GM19372 (cell line): ENCODE results near the gene CYP46A1.

ENCODE experiments used
- ATAC-seq: cut with Tn5 transposase; IDR thresholded peaks from one replicate; pipeline ENCODE4 v1.9.1; 2021; ENCODE audit warnings: mild to moderate bottlenecking, low read depth, moderate library complexity; ENCODE audit not compliant: unreplicated experiment

The CYP46A1 gene

GRCh38 chr14:99737956-99738667, 54.0 kb downstream of the CYP46A1 start:
- no peak for ATAC-seq

- ATAC-seq, result no peak
Observed at GRCh38 chr14:99740411-99740810, 56.3 kb downstream of the CYP46A1 start.

- no peak for ATAC-seq
Observed at GRCh38 chr14:99741227-99741976, 57.3 kb downstream of the CYP46A1 start.

- no peak for ATAC-seq
Observed at GRCh38 chr14:99742074-99742473, 58.0 kb downstream of the CYP46A1 start.

- ATAC-seq, result no peak
Observed at GRCh38 chr14:99742509-99743487, 58.7 kb downstream of the CYP46A1 start.

- ATAC-seq, result no peak
Observed at GRCh38 chr14:99744199-99744872, 60.2 kb downstream of the CYP46A1 start.

GRCh38 chr14:99744873-99745224, 60.8 kb downstream of the CYP46A1 start:
- ATAC-seq, result no peak

- ATAC-seq, result no peak
Observed at GRCh38 chr14:99745307-99745951, 61.3 kb downstream of the CYP46A1 start.

- no peak for ATAC-seq
Observed at GRCh38 chr14:99747167-99747566, 63.1 kb downstream of the CYP46A1 start.

- no peak for ATAC-seq
Observed at GRCh38 chr14:99747582-99748330, 63.7 kb downstream of the CYP46A1 start.

GRCh38 chr14:99748529-99748928, 64.4 kb downstream of the CYP46A1 start:
- no peak for ATAC-seq

- ATAC-seq, result no peak
Observed at GRCh38 chr14:99749142-99749541, 65.0 kb downstream of the CYP46A1 start.

- no peak for ATAC-seq
Observed at GRCh38 chr14:99749763-99750715, 65.9 kb downstream of the CYP46A1 start.

- ATAC-seq, result no peak
Observed at GRCh38 chr14:99750746-99751450, 66.8 kb downstream of the CYP46A1 start.

GRCh38 chr14:99751539-99752485, 67.7 kb downstream of the CYP46A1 start:
- ATAC-seq, result no peak

- ATAC-seq, result no peak
Observed at GRCh38 chr14:99752486-99753121, 68.5 kb downstream of the CYP46A1 start.
